Ovary (tissue), 9 donors: ENCODE data around the gene BACH2. TPM values are rescaled to one million over a fixed set of nuclear protein-coding genes. Genes with fewer than 3 reads are reported as not detected.

Experiments
- DNase-seq, 5 donors: peaks; one replicate each; pipeline ENCODE4 v3.0.0-alpha.2; 2019 to 2020
- H3K27ac ChIP-seq, 2 donors: fragments of 200-600 bp; one replicate each; pipeline versions ENCODE4 v1.5.1 to v1.8.0; 2019 to 2022
- H3K27me3 ChIP-seq: fragments of 200-600 bp; one replicate; pipeline ENCODE4 v1.8.0; 2022
- H3K36me3 ChIP-seq: fragments of 200-600 bp; sonication (generic); one replicate; pipeline ENCODE4 v1.5.1; 2019
- H3K4me1 ChIP-seq: one replicate; pipeline ENCODE4 v1.8.1; 2013; ENCODE audit warnings: mild to moderate bottlenecking, moderate library complexity; ENCODE audit not compliant: insufficient read depth
- H3K4me3 ChIP-seq: fragments of 200-600 bp; sonication (generic); one replicate; pipeline ENCODE4 v1.5.1; 2017
- H3K9me3 ChIP-seq, 2 donors: fragments of 200-600 bp in 1 of 2; sonication (generic) in 1 of 2; one replicate each; pipeline versions ENCODE4 v1.5.1 to v1.8.1; 2013 to 2019; ENCODE audit warnings: mild to moderate bottlenecking in 1 of 2, moderate library complexity in 1 of 2
- EP300 ChIP-seq: sonication (generic); formaldehyde crosslinking; IDR thresholded peaks from one replicate; pipeline ENCODE4 v1.6.1; 2017; ENCODE audit warnings: antibody characterized with exemption
- POLR2A ChIP-seq: fragments of 450-650 bp; IDR thresholded peaks from one replicate; pipeline ENCODE4 v1.6.1; 2017; ENCODE audit warnings: antibody characterized with exemption, mild to moderate bottlenecking, moderate library complexity
- WGBS, 3 donors: extraction: QIAGEN DNeasy Blood & Tissue Kit in 1 of 3; methylation state at CpG; one replicate each; pipeline versions ENCODE4 v1.1.5 to v1.1.7; 2013 to 2017; 5-methylcytosine and 5-hydroxymethylcytosine counted together
- intact Hi-C, 4 donors: fragments of 100-400 bp; cut with DNase I; formaldehyde crosslinking; loops; one replicate each; pipeline versions ENCODE4 v1.11.0 to v1.15.1; 2022 to 2023
- polyA plus RNA-seq, 2 donors: library from polyadenylated mRNA; stranded (reverse); fragments of 200-250 nt in 1 of 2; fragments of 350-450 nt in 1 of 2; fragmentation: Illumina TruSeq in 1 of 2; extraction: RNeasy Lipid Tissue Mini Kit (QIAGEN cat#74804) in 1 of 2; gene quantifications; one replicate each; pipeline ENCODE4 v1.2.3, GENCODE V29; 2013 to 2014
- total RNA-seq, 7 donors: library from RNA; depleted of rRNA in 2 of 7; stranded (reverse); fragments of >200 nt in 2 of 7; fragmentation: NEBNext Ultra II Directional in 3 of 7; extraction: Animal tissue kit (Norgen Biotek cat#: 25700) in 3 of 7; gene quantifications; one replicate each; pipeline versions ENCODE4 v1.1.0 to v1.2.4, GENCODE V29; 2016 to 2023
- TF ChIP-seq, protein P1 (sequence below), 3 donors: fragments of 450-650 bp in 2 of 3; fragments of 200-600 bp in 1 of 3; IDR thresholded peaks; one replicate each; pipeline versions ENCODE4 v1.5.1 to v1.8.0; 2016 to 2022; ENCODE audit warnings: antibody characterized with exemption in 3 of 3, mild to moderate bottlenecking in 1 of 3
- donor health status: DM: no; HTN: no; CAD: no; lungs with moderate emphysema.
- donor health status: DM: no; HTN: no; CAD: no.
- donor health status: Bipolar disorder and iron deficiency.
- donor health status: DM: yes; HTN: yes; CAD: no.
- donor health status: DM: no; HTN: no; CAD: no.
- donor health status: DM: yes; HTN: yes; CAD: no.

Gene BACH2
- total and polyA plus RNA-seq, 9 donors = 2.6 to 19.2 (median 10.5) TPM

DNA sequence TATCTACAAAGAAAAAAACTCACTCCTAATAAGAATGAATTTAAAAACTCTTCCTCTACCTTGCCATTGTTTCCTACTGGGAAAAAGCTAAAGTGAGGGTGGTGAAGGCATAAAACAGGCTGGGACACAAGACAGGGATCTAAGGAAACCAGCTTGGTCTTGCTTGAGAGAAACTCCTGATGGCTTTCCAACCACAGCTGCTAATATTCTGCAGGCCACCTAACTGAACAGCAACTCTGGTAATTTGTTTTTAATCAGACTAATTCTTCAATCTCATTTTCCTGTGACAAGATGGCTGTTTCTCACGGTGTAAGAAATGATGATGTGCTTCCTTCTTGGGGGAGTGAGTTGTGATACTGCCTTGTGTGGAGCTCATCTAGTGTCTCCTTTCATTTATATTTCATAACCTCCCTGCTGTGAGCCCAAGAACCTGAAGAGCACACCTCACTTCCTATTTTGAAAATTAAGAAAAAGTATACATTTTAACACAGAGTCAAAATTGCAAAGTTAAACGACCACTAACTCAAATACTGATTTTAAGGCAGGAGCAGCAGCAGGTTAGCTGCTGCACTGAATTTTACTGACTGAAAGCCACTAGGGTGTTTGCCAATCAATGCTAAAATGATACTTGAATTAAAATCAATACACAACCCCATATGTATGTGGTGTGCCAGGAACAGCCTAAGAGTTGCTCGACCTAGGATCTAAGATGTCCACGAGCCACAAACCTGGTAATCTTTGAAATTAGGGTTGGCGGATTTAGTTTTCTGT lies 58.0 kb downstream of the BACH2 start:
- Histone ChIP-seq H3K36me3 (no peaks in the 10 kb centered on the region), H3K27ac (no peak overlapping the region), H3K9me3 (no peaks in the 10 kb centered on the region), H3K4me3 (no peak overlapping the region), H3K27me3 (no peaks in the 10 kb centered on the region), H3K4me1 (peaks cover 4% of the 10 kb centered on the region)
- intact Hi-C loops = no loop called here
- no peak for DNase-seq
- no peak for TF ChIP-seq EP300
- TF ChIP-seq, protein P1, sequence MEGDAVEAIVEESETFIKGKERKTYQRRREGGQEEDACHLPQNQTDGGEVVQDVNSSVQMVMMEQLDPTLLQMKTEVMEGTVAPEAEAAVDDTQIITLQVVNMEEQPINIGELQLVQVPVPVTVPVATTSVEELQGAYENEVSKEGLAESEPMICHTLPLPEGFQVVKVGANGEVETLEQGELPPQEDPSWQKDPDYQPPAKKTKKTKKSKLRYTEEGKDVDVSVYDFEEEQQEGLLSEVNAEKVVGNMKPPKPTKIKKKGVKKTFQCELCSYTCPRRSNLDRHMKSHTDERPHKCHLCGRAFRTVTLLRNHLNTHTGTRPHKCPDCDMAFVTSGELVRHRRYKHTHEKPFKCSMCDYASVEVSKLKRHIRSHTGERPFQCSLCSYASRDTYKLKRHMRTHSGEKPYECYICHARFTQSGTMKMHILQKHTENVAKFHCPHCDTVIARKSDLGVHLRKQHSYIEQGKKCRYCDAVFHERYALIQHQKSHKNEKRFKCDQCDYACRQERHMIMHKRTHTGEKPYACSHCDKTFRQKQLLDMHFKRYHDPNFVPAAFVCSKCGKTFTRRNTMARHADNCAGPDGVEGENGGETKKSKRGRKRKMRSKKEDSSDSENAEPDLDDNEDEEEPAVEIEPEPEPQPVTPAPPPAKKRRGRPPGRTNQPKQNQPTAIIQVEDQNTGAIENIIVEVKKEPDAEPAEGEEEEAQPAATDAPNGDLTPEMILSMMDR (IDR thresholded peaks at IDR 0.05) = no peak
- TF ChIP-seq POLR2A = no peak
- 74 to 82% (median 75%) methylated on average over 5 of the region's 5 CpGs for WGBS, 3 donors

DNA sequence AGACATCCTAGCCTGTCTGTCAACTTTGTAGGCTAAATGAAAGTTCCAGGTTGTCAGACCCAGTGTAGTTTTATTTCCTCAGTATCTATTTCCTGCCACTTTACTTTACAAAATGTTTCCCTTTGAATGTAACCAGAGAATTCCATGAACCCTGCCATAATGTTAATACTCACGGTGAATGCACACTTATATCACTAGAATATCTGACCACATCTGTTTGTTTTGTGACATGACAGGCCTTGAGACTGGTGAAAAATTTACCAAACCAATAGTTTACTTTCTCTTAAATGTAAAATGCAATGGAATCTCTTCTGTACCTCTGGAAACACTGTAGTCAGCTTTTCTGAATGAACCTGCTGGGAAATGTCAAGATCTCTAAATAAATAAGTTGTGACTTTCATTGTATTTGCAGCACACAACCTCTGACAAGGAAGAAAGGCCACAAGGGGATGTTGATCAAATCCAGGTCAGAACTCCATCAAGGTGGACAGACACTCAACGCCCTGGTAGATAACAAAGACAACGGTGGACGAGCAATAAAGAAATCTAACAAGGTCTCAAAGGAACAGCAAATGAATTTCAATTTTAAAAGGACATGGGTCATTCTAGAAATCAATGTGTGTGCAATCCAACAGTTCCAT lies 59.2 kb downstream of the BACH2 start:
- WGBS, 3 donors = 93 to 94% (median 93%) methylated on average over 4 of the region's 4 CpGs
- no peaks in the 10 kb centered on the region for H3K27me3 ChIP-seq
- intact Hi-C loops = no loop called here
- DNase-seq = no peak
- no peaks in the 10 kb centered on the region for H3K9me3 ChIP-seq
- no peaks in the 10 kb centered on the region for H3K36me3 ChIP-seq
- H3K27ac ChIP-seq = no peak overlapping the region
- H3K4me3 ChIP-seq = no peak overlapping the region
- peaks cover 4% of the 10 kb centered on the region for H3K4me1 ChIP-seq
- TF ChIP-seq POLR2A (no peak), EP300 (no peak)
- TF ChIP-seq, protein P1 (IDR thresholded peaks at IDR 0.05) = no peak

DNA sequence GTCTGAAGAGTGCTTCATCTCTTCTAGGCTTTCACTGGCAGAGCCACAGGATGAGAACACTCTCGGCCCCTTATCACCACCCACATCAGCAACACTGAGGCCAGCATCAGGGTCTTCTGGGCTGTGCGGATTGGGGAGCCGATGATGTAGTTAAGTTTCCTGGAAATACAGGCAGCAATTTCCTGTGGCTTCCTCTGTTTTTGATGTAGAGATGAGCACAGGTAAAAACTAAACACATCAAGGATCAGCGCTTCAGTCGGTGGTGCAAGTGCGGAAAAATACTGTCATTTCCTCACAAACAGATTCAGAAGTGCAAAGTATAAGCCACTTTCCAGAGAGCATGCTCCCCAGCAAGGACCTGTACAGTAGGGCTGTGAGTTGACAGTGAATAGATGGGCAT lies 62.6 kb downstream of the BACH2 start:
- no peak overlapping the region for H3K27ac ChIP-seq
- H3K27me3 ChIP-seq = no peaks in the 10 kb centered on the region
- intact Hi-C loops = no loop called here
- WGBS, 3 donors = 83 to 94% (median 87%) methylated on average over 6 of the region's 6 CpGs
- H3K9me3 ChIP-seq = no peaks in the 10 kb centered on the region
- H3K36me3 ChIP-seq = no peaks in the 10 kb centered on the region
- peaks cover 7% of the 10 kb centered on the region for H3K4me1 ChIP-seq
- no peak overlapping the region for H3K4me3 ChIP-seq
- no peak for DNase-seq
- TF ChIP-seq, protein P1 (IDR thresholded peaks at IDR 0.05) = no peak
- no peak for TF ChIP-seq POLR2A
- no peak for TF ChIP-seq EP300

DNA sequence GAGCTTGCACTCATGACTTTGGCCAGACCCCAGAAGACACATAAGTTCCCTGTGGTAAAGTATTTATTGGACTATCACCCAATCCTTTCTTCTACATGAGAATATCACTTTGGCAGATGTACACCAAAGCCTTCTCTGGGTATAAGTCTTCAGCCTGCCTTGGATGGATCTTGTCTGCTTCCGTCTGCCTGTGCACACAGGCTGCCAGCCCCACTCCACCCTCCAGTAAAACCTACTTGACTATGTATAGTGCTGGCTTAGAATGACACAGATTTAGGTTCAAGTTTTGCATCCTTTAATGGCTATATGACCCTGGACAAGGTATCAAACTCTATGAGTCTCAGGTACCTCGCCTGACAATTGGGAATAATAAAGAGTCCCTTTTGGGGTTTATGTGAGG lies 63.4 kb downstream of the BACH2 start:
- peaks cover 7% of the 10 kb centered on the region for H3K4me1 ChIP-seq
- WGBS, 3 donors = 94 to 100% (median 96%) methylated on average over 2 of the region's 2 CpGs

More for the DNA sequence above, 63.4 kb downstream of the BACH2 start:
- Histone ChIP-seq H3K36me3 (no peaks in the 10 kb centered on the region), H3K4me3 (no peak overlapping the region), H3K9me3 (no peaks in the 10 kb centered on the region), H3K27ac (no peak overlapping the region), H3K27me3 (no peaks in the 10 kb centered on the region)
- intact Hi-C loops = no loop called here
- TF ChIP-seq, protein P1 (IDR thresholded peaks at IDR 0.05) = no peak
- TF ChIP-seq POLR2A (no peak), EP300 (no peak)
- DNase-seq = no peak
